SKM-1 treated with dmso at 0.1 percent for 144 hours (cell line): Measurements from ENCODE around the gene MAD2L2.

ENCODE experiments used
- DNase-seq: peaks from one replicate; lab custom pipeline; 2025; ENCODE audit not compliant: unreplicated experiment; lab: John Stamatoyannopoulos, UW

Gene MAD2L2

GRCh38 chr1:11705596-11705995 is 24.6 kb upstream of the MAD2L2 start:
- no peak for DNase-seq

GRCh38 chr1:11704691-11705475 is 23.9 kb upstream of the MAD2L2 start:
- no peak for DNase-seq

- no peak for DNase-seq
These were observed 23.2 kb upstream of the MAD2L2 start for GRCh38 chr1:11704194-11704529.

GRCh38 chr1:11703357-11704193 is 22.6 kb upstream of the MAD2L2 start:
- DNase-seq: no peak

- DNase-seq: no peak
These were observed 21.2 kb upstream of the MAD2L2 start for GRCh38 chr1:11701981-11702803.

GRCh38 chr1:11701551-11701961 is 20.6 kb upstream of the MAD2L2 start:
- no peak for DNase-seq

- DNase-seq: no peak
These were observed 19.9 kb upstream of the MAD2L2 start for GRCh38 chr1:11700601-11701467.

- DNase-seq: no peak
These were observed 16.9 kb upstream of the MAD2L2 start for GRCh38 chr1:11697893-11698210.

- no peak for DNase-seq
These were observed 16.4 kb upstream of the MAD2L2 start for GRCh38 chr1:11697188-11697892.

- no peak for DNase-seq
These were observed 14.9 kb upstream of the MAD2L2 start for GRCh38 chr1:11695861-11696260.

- DNase-seq: no peak
These were observed 13.0 kb upstream of the MAD2L2 start for GRCh38 chr1:11693917-11694316.

- peak; percentile 44 for DNase-seq
These were observed 12.2 kb upstream of the MAD2L2 start for GRCh38 chr1:11693024-11693590.

GRCh38 chr1:11691928-11692711 is 11.2 kb upstream of the MAD2L2 start:
- no peak for DNase-seq

GRCh38 chr1:11691302-11691914 is 10.5 kb upstream of the MAD2L2 start, which contains the start of gene DRAXIN:
TSS of gene DRAXIN (plus strand) at chr1:11691710. CDS start at chr1:11706259, 14,549 bp downstream.
- DNase-seq: no peak

- no peak for DNase-seq
These were observed 9.7 kb upstream of the MAD2L2 start for GRCh38 chr1:11690397-11691301.

- DNase-seq: no peak
These were observed 7.6 kb upstream of the MAD2L2 start for GRCh38 chr1:11688506-11688905.

GRCh38 chr1:11685210-11685752 is 4.3 kb upstream of the MAD2L2 start:
- DNase-seq: no peak
